GM12865 (cell line): ENCODE measurements around the gene ANO3.

Experiments
- DNase-seq: peaks from one replicate; pipeline ENCODE4 v3.0.0; 2010; ENCODE audit warnings: low read depth
- H3K4me3 ChIP-seq: 2 replicates; pipeline ENCODE4 v1.5.1; 2011; ENCODE audit warnings: mild to moderate bottlenecking, low read depth, low read length, control low read depth
- TF ChIP-seq, protein P1 (sequence below): IDR thresholded peaks from 2 replicates; pipeline ENCODE4 v1.5.1; 2011; ENCODE audit warnings: low read length, control low read depth, low read depth, inconsistent platforms; ENCODE audit not compliant: insufficient read depth; ENCODE audit errors: missing control alignments

ANO3 gene

DNA sequence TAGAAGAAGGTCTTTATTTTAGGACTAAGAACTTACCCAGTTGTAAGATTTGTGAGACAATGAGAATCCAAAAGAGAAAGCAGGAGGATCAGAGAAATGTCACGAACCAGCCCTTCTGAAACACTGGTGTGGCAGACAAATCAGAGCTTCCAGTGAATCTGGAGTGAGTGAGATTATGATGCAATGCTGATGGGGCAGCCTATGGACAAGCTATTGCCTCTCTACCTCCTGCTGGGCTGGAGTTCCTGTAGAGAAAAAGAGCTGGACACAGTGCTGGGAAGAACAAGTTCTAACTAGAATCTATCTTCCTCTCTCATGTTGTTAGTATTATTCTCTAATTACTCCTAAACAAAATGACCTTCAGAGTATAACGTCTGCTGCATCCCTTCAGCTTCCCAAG, 12.0 kb upstream of the ANO3 start:
- TF ChIP-seq, protein P1, sequence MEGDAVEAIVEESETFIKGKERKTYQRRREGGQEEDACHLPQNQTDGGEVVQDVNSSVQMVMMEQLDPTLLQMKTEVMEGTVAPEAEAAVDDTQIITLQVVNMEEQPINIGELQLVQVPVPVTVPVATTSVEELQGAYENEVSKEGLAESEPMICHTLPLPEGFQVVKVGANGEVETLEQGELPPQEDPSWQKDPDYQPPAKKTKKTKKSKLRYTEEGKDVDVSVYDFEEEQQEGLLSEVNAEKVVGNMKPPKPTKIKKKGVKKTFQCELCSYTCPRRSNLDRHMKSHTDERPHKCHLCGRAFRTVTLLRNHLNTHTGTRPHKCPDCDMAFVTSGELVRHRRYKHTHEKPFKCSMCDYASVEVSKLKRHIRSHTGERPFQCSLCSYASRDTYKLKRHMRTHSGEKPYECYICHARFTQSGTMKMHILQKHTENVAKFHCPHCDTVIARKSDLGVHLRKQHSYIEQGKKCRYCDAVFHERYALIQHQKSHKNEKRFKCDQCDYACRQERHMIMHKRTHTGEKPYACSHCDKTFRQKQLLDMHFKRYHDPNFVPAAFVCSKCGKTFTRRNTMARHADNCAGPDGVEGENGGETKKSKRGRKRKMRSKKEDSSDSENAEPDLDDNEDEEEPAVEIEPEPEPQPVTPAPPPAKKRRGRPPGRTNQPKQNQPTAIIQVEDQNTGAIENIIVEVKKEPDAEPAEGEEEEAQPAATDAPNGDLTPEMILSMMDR, result no peak
- no peak overlapping the region for H3K4me3 ChIP-seq
- no peak for DNase-seq

DNA sequence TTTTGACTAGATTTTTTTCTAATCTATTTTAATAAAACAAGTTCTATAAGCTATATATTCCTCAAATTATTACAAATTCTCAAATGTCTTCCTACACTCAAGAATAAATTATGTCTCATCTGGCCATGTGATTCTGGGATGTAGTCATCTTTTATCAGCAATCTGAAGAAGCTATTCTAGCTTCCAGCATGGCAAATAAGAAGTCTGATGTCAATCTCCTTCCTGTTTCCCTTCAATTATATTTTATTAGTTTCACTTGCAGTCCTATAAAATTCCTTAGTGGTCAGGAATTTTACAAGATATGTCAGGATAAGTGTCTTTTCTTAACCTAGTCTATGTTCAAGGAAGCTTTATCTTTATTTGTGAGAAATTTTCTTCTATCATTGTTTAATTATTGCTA, 10.4 kb upstream of the ANO3 start:
- TF ChIP-seq, protein P1, result no peak
- no peak for DNase-seq
- no peak overlapping the region for H3K4me3 ChIP-seq

DNA sequence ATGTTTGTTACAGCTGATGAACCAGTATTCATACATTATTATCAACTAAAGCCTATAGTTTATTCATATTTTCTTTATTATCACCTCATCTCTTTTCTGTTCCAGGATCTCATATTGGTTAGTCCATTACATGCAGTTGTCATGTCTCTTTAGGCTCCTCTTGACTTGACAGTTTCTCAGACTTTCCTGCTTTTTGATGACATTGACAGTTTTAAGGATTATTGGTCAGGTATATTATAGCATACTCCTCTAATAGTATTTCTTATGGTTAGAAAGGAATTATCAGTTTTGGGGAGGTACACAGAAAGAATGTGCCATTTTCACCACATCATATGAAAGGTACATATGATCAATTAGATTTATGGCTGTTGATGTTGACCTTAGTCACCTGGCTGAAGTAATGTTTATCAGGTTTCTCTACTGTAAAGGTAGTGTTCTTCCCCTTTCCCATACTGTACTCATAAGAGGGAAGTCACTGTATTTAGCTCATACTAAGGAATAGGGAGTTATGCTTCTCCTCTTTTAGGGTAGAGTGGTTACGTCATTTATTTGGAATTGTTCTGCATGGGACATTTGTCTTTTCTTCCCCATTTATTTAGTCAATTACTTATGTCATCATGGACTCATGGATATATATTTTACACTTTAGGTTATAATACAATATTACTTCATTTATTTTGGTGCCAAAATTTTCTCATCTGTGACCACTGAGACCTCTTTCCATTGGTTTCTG, 9.4 kb upstream of the ANO3 start:
- TF ChIP-seq, protein P1, result no peak
- H3K4me3 ChIP-seq, result no peak overlapping the region
- DNase-seq, result no peak

DNA sequence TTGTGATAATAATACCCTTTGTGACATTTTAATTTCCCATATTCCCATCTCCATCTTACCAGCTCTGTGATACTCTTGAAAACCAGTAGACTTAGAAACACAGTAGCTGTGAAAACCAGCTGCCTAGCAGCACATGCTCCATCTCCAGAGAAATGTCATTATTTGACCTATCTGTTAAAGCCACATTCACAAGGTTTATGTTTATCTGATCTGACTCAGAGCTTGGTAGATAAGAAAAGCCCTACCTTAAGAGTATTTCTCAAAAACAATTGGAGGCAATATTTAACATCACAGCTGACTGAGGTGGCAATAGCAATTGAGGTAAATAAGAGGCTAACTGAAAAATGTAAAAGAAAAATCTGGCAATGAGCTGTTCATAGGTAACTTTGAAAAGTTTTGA, 8.1 kb upstream of the ANO3 start:
- no peak for DNase-seq
- TF ChIP-seq, protein P1, result no peak
- H3K4me3 ChIP-seq, result no peak overlapping the region

DNA sequence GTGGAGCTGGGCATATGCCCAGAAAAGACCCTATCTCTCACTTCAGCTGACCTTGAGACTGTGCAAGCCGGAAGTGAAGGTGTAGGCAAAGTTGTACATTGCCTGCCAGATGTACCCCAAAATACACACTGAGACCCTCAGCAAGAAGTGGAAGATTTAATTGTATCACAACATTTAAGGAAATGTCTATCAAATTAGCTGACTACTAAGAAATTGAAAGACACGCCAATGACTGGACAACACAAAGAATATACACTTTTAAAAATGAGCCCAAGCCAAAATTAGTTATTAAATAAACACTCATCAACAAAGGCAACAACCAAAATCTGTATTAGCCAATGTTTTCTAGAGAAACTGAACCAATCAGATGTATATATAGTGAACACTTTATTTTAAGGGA, 7.7 kb upstream of the ANO3 start:
- DNase-seq, result no peak
- TF ChIP-seq, protein P1, result no peak
- H3K4me3 ChIP-seq, result no peak overlapping the region

DNA sequence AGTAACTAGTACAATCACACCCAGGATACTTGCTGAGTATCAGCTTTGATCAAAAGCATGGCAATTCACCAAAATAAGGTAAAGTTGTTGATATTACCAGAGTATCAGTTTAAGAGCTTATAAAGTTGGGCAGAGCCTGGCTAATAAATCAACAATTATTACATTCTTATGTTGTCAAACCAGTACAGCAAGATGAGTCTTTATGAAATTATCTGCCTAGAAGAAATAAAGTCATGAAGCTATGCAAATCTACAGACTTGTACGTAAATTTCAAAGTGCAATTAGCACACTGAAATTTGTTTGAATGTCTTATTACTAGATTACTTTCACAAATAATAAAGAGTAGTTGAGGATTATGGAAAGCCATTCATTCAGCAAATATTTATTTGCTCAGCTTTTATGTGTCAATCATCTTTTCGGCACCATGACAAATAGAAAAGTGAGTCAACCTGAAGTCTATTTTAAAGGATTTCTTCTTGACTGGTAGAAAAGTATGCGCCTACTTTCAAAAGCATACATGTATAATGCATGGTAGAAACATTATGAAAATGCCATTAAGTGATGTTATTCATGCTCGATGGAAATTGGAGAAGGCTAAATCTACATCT, 5.0 kb upstream of the ANO3 start:
- no peak overlapping the region for H3K4me3 ChIP-seq
- TF ChIP-seq, protein P1, result no peak
- no peak for DNase-seq

DNA sequence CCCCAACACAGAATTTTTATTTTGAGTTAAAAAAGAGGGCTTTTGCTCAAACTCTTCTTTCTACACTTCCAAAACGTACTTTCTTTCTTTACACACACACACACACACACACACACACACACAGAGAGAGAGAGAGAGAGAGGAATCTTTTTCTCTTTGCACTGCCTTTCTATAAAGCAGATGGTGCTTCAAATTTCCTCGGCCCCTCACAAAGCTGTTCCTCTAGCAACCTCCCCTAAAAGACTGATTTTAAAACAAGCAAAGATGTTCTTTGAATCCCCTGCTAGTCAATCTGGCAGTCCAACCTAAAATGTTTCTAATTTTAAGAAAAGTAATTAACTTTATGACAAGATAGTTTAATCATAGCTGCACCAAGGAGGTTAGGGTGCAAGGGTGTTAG, 2.7 kb upstream of the ANO3 start:
- TF ChIP-seq, protein P1, result no peak
- no peak overlapping the region for H3K4me3 ChIP-seq
- DNase-seq, result no peak
